ENCODE results near the gene STX4.

STX4 gene

DNA sequence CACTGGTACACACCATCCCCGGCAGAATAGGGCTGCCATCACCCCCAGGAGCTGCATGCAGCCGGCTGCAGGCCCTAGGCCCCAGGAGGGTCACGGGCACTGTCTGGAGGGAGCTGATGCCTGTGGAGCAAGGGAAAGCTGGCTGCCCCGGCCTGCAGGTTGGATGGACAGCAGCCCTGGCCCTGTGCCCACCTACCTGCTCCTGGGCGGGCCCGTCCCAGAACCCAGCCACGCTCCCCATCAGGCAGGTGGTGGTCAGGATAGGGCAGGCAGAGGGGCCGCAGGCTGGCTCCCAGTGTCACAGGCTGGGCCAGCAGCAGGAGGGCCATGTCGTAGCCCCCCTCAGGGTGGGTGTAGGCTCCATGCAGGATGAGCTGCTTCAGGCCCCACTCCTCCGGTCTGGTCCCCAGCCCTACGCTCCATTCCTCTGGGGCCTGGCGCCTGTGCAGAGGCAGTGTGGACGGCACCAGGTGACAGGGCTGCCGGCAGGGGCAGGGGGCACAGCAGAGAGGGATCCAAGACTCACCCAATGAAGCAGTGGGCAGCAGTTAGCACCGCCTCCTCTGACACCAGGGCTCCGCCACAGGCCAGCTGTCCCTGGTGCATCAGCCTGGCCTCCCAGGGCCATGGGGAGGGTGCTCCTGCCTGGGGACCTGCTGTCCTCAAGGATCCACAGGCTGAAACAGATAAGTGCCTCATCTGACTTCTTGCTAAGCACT is 51.4 kb downstream of the STX4 start:
- intact Hi-C loops (cut with DNase I; ENCODE audit: low total_unique reads) = no loop called here
- TF ChIP-seq, protein P1, sequence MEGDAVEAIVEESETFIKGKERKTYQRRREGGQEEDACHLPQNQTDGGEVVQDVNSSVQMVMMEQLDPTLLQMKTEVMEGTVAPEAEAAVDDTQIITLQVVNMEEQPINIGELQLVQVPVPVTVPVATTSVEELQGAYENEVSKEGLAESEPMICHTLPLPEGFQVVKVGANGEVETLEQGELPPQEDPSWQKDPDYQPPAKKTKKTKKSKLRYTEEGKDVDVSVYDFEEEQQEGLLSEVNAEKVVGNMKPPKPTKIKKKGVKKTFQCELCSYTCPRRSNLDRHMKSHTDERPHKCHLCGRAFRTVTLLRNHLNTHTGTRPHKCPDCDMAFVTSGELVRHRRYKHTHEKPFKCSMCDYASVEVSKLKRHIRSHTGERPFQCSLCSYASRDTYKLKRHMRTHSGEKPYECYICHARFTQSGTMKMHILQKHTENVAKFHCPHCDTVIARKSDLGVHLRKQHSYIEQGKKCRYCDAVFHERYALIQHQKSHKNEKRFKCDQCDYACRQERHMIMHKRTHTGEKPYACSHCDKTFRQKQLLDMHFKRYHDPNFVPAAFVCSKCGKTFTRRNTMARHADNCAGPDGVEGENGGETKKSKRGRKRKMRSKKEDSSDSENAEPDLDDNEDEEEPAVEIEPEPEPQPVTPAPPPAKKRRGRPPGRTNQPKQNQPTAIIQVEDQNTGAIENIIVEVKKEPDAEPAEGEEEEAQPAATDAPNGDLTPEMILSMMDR (IDR thresholded peaks at IDR 0.05) = no peak
- no peaks in the 10 kb centered on the region for H3K9me3 ChIP-seq
- no peaks in the 10 kb centered on the region for H3K27me3 ChIP-seq
- no peak overlapping the region for H3K27ac ChIP-seq
- DNase-seq = no peak
- peaks cover 0 to 12% (median 7%) of the 10 kb centered on the region in 4 donors for H3K4me1 ChIP-seq
- H3K36me3 ChIP-seq = peaks cover 15 to 98% (median 80%) of the 10 kb centered on the region in 3 donors
- H3K4me3 ChIP-seq = no peak overlapping the region

DNA sequence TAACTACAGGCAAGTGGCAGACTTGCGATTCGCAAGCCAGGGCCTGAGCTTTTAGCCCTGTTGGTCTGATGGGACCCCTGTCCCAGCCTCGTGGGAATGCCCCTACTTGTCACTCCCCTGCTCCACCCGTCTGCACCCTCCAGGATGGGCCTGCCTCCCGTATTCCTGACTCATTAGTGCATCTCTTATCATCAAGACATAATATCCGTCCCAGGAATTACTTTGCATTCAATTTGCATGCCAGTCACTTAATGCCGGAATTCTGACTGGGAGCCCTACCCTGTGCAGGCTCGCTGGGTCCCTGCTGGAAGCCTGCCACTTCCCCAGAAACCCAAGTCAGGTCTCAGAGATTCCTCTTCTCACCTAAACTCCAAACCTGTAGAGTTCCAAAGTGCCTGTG is 52.1 kb downstream of the STX4 start:
- H3K9me3 ChIP-seq = no peaks in the 10 kb centered on the region
- TF ChIP-seq, protein P1 (IDR thresholded peaks at IDR 0.05) = no peak
- peaks cover 0 to 12% (median 7%) of the 10 kb centered on the region in 4 donors for H3K4me1 ChIP-seq
- intact Hi-C loops (cut with DNase I; ENCODE audit: low total_unique reads) = no loop called here
- DNase-seq = no peak
- H3K4me3 ChIP-seq = no peak overlapping the region
- H3K27ac ChIP-seq = no peak overlapping the region
- H3K27me3 ChIP-seq = no peaks in the 10 kb centered on the region
- H3K36me3 ChIP-seq = peaks cover 10 to 97% (median 75%) of the 10 kb centered on the region in 3 donors

DNA sequence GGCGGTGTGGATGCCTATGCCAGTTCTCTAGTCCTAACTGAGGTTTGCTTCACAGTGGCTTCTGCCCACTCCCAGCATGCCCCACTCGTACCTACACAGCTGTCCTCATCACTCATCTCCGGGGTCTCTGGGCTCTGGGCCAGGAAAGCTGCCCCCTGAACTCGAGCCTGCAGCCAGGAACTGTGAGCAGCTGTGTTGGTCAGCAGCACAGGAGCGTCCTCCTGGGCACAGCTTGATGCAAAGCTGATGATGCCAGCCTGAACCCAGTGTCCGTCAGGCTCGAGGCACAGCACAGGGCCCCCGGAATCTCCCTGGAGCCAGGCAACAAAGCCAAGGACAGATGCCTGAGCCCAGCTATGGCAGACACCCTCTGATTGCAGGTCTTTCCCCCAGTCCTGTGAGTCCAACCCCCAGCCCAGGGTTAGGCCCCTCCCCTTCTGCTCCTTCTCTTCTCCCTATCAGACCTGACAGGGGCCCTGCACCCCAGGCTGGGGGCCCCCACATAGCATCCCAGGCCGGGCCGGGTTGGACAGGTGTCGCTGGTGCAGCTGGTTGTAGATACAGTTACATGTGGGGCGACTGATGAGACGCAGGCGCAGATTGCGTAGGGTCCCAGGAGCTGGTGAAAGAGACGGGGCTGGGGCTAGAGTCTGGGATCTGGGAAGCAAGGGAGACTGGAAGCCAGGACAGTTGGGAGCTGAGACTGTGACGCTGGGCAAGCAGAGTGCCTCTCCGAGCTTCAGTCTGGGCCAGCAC is 52.7 kb downstream of the STX4 start:
- DNase-seq = no peak
- Histone ChIP-seq H3K27ac (no peak overlapping the region), H3K4me1 (peaks cover 0 to 12% (median 7%) of the 10 kb centered on the region in 4 donors), H3K36me3 (peaks cover 7 to 97% (median 75%) of the 10 kb centered on the region in 3 donors), H3K27me3 (no peaks in the 10 kb centered on the region), H3K9me3 (no peaks in the 10 kb centered on the region), H3K4me3 (no peak overlapping the region)
- TF ChIP-seq, protein P1 (IDR thresholded peaks at IDR 0.05) = no peak
- intact Hi-C loops (cut with DNase I; ENCODE audit: low total_unique reads) = no loop called here

DNA sequence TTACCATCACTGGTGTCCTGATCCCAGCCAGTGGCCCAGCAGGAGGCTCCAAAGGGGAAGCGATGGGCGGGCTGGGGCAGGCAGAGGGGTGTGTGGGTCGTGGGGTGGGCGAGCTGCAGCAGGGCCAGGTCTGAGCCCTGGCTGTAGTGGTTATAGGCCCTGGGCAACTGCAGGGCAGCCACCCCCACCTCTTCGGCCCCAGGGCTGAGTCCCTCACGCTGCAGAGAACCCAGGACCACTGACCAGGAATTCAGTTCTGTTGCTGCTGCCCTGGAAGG is 53.2 kb downstream of the STX4 start:
- no peak overlapping the region for H3K4me3 ChIP-seq
- peaks cover 0 to 10% (median 6%) of the 10 kb centered on the region in 4 donors for H3K4me1 ChIP-seq
- no peaks in the 10 kb centered on the region for H3K27me3 ChIP-seq
- intact Hi-C loops (cut with DNase I; ENCODE audit: low total_unique reads) = no loop called here
- no peak for DNase-seq
- TF ChIP-seq, protein P1 (IDR thresholded peaks at IDR 0.05) = no peak
- no peak overlapping the region for H3K27ac ChIP-seq
- no peaks in the 10 kb centered on the region for H3K9me3 ChIP-seq
- peaks cover 3 to 97% (median 74%) of the 10 kb centered on the region in 3 donors for H3K36me3 ChIP-seq

DNA sequence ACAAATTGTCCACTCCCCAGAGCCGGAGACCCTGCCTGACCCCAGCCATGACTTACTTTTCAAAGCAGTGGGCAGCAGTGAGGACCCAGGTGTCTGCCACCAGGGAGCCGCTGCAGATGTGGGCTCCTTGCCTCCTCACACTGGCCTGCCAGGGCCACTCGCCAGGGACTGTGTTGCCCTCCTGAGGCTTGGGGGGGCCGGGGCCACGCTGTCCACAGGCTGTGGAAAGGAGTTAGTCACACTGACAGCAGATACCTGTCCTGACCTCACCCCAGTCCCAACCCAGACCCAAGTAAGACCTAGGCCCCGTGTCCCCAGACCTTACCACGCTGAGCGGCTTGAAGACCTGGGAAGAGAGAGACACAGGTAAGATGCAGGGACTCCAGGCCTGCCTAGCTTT is 54.1 kb downstream of the STX4 start:
- intact Hi-C loops (cut with DNase I; ENCODE audit: low total_unique reads) = no loop called here
- TF ChIP-seq, protein P1 (IDR thresholded peaks at IDR 0.05) = no peak
- Histone ChIP-seq H3K27me3 (no peaks in the 10 kb centered on the region), H3K36me3 (peaks cover 3 to 88% (median 72%) of the 10 kb centered on the region in 3 donors), H3K4me1 (peaks cover 0 to under 1% (median under 1%) of the 10 kb centered on the region in 4 donors), H3K4me3 (no peak overlapping the region), H3K9me3 (no peaks in the 10 kb centered on the region), H3K27ac (no peak overlapping the region)
- no peak for DNase-seq
